Pulmonary artery endothelial cell (primary cell): ENCODE results near the gene HUNK. TPM values are rescaled to one million over a fixed set of nuclear protein-coding genes. Genes with fewer than 3 reads are reported as not detected.
"Not testable (repeated sequence)": the region's sequence is repeated elsewhere in the genome, so short reads cannot be mapped to it uniquely, and the experiment has no call there.

Source experiments
- DNase-seq: peaks from one replicate; pipeline ENCODE4 v3.0.0-alpha.2; 2011; ENCODE audit warnings: low read depth, low spot score
- total RNA-seq: library from RNA; depleted of rRNA; stranded (reverse); fragments of >200 nt; gene quantifications from 2 replicates; pipeline ENCODE4 v1.2.3, GENCODE V29; 2014

The HUNK gene
- total RNA-seq, 1 donor from 2014 or later: not detected

GRCh38 chr21:31870472-31871193 is 2.2 kb upstream of the HUNK start:
- DNase-seq: no peak

- not testable (repeated sequence) for DNase-seq
These were observed 1.4 kb upstream of the HUNK start for GRCh38 chr21:31871371-31871770.

GRCh38 chr21:31872072-31872451 is 758 bp upstream of the HUNK start:
- DNase-seq: no peak

- DNase-seq: no peak
These were observed 465 bp downstream of the HUNK start for GRCh38 chr21:31873275-31873695.

GRCh38 chr21:31873696-31874599 is 1.1 kb downstream of the HUNK start:
- DNase-seq: no peak

GRCh38 chr21:31874812-31875212 is 2.0 kb downstream of the HUNK start:
- DNase-seq: no peak

- no peak for DNase-seq
These were observed 2.7 kb downstream of the HUNK start for GRCh38 chr21:31875496-31876015.

- DNase-seq: no peak
These were observed 4.7 kb downstream of the HUNK start for GRCh38 chr21:31877463-31877957.

- no peak for DNase-seq
These were observed 6.0 kb downstream of the HUNK start for GRCh38 chr21:31878831-31879230.

- DNase-seq: no peak
These were observed 6.4 kb downstream of the HUNK start for GRCh38 chr21:31879241-31879650.

GRCh38 chr21:31879911-31880310 is 7.1 kb downstream of the HUNK start:
- no peak for DNase-seq

- no peak for DNase-seq
These were observed 8.0 kb downstream of the HUNK start for GRCh38 chr21:31880816-31881215.

GRCh38 chr21:31882711-31883110 is 9.9 kb downstream of the HUNK start:
- DNase-seq: no peak

- no peak for DNase-seq
These were observed 12.3 kb downstream of the HUNK start for GRCh38 chr21:31885146-31885545.

GRCh38 chr21:31886915-31887314 is 14.1 kb downstream of the HUNK start:
- DNase-seq: no peak

GRCh38 chr21:31887391-31887841 is 14.6 kb downstream of the HUNK start:
- DNase-seq: no peak

GRCh38 chr21:31888936-31889371 is 16.1 kb downstream of the HUNK start:
- no peak for DNase-seq

- DNase-seq: no peak
These were observed 16.6 kb downstream of the HUNK start for GRCh38 chr21:31889460-31889859.

GRCh38 chr21:31892686-31893085 is 19.9 kb downstream of the HUNK start:
- DNase-seq: no peak

GRCh38 chr21:31893851-31894415 is 21.1 kb downstream of the HUNK start:
- no peak for DNase-seq

- DNase-seq: no peak
These were observed 21.6 kb downstream of the HUNK start for GRCh38 chr21:31894457-31894856.
